T-helper 9 cell (primary cell): ENCODE data around the gene ARHGAP35.
A peak's percentile ranks its signal among the peaks of the same experiment; 100 is the strongest.
"Not testable (repeated sequence)": the region's sequence is repeated elsewhere in the genome, so short reads cannot be mapped to it uniquely, and the experiment has no call there.

ENCODE experiments used
- DNase-seq: peaks from one replicate; pipeline ENCODE4 v3.0.0-alpha.2; 2020
- total RNA-seq, 2 donors: gene quantifications; one replicate each; lab custom pipeline; 2026; lab: John Stamatoyannopoulos, UW

The ARHGAP35 gene
- 94.4 to 125 reads per million in 2 donors for total RNA-seq

- DNase-seq: peak; percentile 77
Measured at GRCh38 chr19:46860846-46861690, at the start of gene ARHGAP35. TSS of gene ARHGAP35 (plus strand) at chr19:46860997. CDS start at chr19:46918676, 57,679 bp downstream.

- DNase-seq: no peak
Measured at GRCh38 chr19:46812977-46813838, 47.6 kb upstream of the ARHGAP35 start.

GRCh38 chr19:46813839-46814358 is 46.9 kb upstream of the ARHGAP35 start:
- no peak for DNase-seq

GRCh38 chr19:46815833-46816627 is 44.8 kb upstream of the ARHGAP35 start:
- no peak for DNase-seq

GRCh38 chr19:46818812-46819211 is 42.0 kb upstream of the ARHGAP35 start:
- no peak for DNase-seq

- peak; percentile 45 for DNase-seq
Measured at GRCh38 chr19:46821512-46822409, 39.0 kb upstream of the ARHGAP35 start.

- not testable (repeated sequence) for DNase-seq
Measured at GRCh38 chr19:46822410-46822787, 38.4 kb upstream of the ARHGAP35 start.

- DNase-seq: no peak
Measured at GRCh38 chr19:46823049-46823448, 37.7 kb upstream of the ARHGAP35 start.

GRCh38 chr19:46824890-46825730 is 35.7 kb upstream of the ARHGAP35 start:
- no peak for DNase-seq

- DNase-seq: no peak
Measured at GRCh38 chr19:46825731-46826055, 35.1 kb upstream of the ARHGAP35 start.

- DNase-seq: no peak
Measured at GRCh38 chr19:46828484-46828883, 32.3 kb upstream of the ARHGAP35 start.

- DNase-seq: no peak
Measured at GRCh38 chr19:46830864-46831263, 29.9 kb upstream of the ARHGAP35 start.

- no peak for DNase-seq
Measured at GRCh38 chr19:46834121-46834520, 26.7 kb upstream of the ARHGAP35 start.

GRCh38 chr19:46834984-46835383 is 25.8 kb upstream of the ARHGAP35 start:
- DNase-seq: no peak

GRCh38 chr19:46838160-46838559 is 22.6 kb upstream of the ARHGAP35 start:
- DNase-seq: no peak

GRCh38 chr19:46839752-46840497 is 20.9 kb upstream of the ARHGAP35 start:
- DNase-seq: no peak

GRCh38 chr19:46840498-46840942 is 20.3 kb upstream of the ARHGAP35 start:
- DNase-seq: peak; percentile 44

GRCh38 chr19:46841458-46842083 is 19.2 kb upstream of the ARHGAP35 start:
- no peak for DNase-seq

- no peak for DNase-seq
Measured at GRCh38 chr19:46842791-46843190, 18.0 kb upstream of the ARHGAP35 start.
